ENCODE measurements around the gene RCE1.

RCE1 gene

GRCh38 chr11:66869567-66869870 lies 26.3 kb downstream of the RCE1 start:
- DNase-seq (ENCODE audit: low read depth), result no peak

DNA sequence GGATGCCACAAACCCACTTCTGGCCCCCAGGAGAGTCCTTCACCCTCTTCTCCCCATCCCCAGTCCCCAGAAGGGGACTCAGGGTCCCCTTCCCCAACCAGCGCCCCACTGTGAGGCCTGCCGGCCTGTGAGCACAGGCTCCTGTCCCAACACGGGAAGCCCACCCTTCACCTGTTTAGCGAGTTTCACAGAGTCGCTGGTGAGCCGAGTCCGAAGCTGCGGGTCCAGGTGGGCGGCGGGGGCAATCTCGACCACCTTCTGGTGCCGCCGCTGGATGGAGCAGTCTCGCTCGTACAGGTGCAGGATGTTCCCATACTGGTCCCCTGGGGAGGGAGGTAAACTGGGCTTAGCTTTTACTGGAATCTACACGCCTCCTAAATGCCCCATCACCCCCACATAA lies 26.9 kb downstream of the RCE1 start:
- DNase-seq (ENCODE audit: low read depth), result no peak

GRCh38 chr11:66870616-66871520 lies 27.6 kb downstream of the RCE1 start:
- DNase-seq (ENCODE audit: low read depth), result no peak

GRCh38 chr11:66871521-66871901 lies 28.3 kb downstream of the RCE1 start:
- no peak for DNase-seq (ENCODE audit: low read depth)

GRCh38 chr11:66874232-66874631 lies 31.0 kb downstream of the RCE1 start:
- no peak for DNase-seq (ENCODE audit: low read depth)

DNA sequence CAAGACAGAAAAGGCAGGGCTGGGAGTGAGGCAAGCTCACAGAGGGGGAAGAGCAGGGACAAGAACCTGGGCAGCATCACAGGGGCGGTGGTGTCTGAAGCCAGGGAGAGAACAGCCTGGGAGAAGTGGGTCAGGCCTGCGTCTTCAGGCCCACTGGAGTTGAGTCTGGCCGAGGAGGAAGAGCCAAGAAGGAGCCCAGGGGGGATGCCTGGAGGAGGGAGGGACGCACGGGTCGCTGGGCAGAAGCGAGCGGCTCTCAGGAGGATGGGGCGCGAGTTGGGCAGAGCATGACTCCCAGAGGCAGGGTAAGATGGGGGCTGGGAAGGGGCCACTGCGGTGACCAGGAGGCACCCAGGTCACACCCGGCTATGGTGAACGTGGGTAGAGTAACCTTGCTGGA lies 32.1 kb downstream of the RCE1 start:
- no peak for DNase-seq (ENCODE audit: low read depth)

DNA sequence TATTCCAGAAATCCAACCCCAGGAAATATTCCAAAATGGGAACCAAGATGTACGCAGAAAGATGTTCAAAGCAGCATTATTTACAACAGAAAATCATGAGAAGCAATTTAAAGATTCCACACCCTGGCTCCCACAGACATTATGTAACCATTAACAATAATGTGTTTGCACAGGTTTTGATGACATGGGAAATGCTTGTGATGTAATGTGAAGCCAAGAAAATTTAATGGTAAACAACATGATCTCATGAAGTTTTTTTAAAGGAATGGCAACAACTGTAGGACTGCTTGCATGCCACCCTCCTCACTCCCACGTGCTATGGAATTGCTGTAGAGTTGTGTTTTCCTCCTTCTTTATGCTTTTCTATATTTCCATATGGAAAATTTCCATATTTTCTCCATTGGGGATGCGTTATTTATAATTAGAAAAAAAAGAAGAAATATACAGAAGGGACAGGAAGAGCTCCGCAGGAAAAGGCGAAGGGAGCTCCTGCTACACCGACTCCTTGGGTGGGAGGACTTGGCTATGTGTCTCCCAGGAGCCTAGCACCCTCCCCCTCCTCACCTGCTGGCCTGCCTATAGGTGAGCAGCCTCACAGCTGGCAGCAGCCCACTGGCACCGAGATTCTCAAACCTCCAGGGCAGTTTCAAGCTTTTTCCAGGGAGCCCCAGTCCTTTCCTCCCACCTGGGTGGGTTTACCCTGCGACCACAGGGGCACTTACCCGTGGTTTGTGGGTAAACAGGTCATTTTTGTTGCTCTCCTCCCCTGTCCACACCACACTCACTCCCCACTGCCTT lies 34.5 kb downstream of the RCE1 start:
- no peak for DNase-seq (ENCODE audit: low read depth)

GRCh38 chr11:66878474-66878873 lies 35.2 kb downstream of the RCE1 start:
- no peak for DNase-seq (ENCODE audit: low read depth)

DNA sequence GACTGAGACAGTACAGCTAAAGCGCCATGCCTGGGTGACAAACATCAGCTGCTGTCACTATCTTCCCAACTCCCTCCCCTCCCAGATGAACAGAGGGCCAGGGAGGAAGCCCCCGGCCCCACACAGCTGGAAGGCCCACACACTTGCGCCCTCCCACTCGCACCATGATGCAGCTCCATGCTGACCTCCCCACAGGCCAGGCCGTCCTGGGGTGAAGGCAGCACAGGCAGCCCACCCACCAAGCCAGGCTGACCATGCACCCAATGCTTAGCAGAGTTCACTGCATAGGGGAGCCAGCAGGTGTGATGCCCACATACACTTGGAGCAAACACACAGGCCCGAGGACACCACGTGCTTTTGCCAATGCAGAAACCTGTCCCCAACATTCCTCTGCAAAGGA lies 35.8 kb downstream of the RCE1 start:
- no peak for DNase-seq (ENCODE audit: low read depth)

- DNase-seq (ENCODE audit: low read depth), result no peak
These were observed 36.3 kb downstream of the RCE1 start for GRCh38 chr11:66879583-66879982.

GRCh38 chr11:66879999-66880398 lies 36.8 kb downstream of the RCE1 start:
- no peak for DNase-seq (ENCODE audit: low read depth)

DNA sequence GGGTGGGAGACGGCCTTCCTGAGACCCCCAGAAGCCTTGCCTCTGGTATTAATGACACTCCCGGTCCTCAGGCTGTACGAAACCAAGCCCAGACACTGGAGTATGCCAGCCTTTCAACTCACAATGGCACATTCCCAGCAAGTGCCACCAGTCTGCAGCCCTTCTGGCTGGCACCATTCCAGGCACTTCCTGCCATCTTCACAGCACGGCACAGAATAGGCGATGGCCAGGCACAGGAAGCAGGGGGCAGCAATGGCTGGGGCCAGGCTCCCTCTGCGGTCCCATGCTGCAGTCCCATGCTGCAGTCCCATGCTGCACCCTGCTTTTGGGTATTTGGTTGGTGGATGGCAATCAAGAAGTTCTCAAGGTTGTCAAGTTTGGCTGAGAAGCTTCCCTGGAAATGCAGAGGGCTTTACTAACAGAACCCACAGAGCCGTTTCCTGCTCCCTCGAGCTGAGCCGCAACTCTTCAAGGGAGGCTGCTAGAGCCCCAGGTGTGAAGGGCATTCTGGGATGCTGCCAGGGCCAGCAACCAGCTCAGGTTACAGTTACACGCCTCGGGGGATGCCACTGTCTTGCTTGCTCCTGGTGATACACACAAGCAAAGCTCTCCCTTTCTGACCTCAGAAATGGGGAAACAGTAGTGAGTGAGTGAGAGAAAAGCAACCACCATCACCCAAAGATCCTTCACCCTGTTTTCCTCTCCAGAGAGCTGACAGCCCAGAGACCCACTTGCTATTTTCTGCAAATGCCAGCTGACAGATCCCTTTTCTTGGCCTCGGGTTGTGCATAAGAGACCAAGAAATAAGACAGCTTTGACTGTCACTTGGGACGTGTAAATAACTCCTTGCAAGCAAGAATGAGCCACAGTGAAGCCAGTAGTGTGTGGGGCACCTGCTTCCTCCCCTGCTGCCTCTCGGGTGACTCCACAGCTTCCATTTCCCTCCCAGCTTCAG lies 37.5 kb downstream of the RCE1 start:
- DNase-seq (ENCODE audit: low read depth), result no peak

- DNase-seq (ENCODE audit: low read depth), result no peak
These were observed 38.2 kb downstream of the RCE1 start for GRCh38 chr11:66881451-66881835.

GRCh38 chr11:66881927-66882452 lies 38.7 kb downstream of the RCE1 start:
- no peak for DNase-seq (ENCODE audit: low read depth)

- DNase-seq (ENCODE audit: low read depth), result no peak
These were observed 39.3 kb downstream of the RCE1 start for GRCh38 chr11:66882561-66883015.

DNA sequence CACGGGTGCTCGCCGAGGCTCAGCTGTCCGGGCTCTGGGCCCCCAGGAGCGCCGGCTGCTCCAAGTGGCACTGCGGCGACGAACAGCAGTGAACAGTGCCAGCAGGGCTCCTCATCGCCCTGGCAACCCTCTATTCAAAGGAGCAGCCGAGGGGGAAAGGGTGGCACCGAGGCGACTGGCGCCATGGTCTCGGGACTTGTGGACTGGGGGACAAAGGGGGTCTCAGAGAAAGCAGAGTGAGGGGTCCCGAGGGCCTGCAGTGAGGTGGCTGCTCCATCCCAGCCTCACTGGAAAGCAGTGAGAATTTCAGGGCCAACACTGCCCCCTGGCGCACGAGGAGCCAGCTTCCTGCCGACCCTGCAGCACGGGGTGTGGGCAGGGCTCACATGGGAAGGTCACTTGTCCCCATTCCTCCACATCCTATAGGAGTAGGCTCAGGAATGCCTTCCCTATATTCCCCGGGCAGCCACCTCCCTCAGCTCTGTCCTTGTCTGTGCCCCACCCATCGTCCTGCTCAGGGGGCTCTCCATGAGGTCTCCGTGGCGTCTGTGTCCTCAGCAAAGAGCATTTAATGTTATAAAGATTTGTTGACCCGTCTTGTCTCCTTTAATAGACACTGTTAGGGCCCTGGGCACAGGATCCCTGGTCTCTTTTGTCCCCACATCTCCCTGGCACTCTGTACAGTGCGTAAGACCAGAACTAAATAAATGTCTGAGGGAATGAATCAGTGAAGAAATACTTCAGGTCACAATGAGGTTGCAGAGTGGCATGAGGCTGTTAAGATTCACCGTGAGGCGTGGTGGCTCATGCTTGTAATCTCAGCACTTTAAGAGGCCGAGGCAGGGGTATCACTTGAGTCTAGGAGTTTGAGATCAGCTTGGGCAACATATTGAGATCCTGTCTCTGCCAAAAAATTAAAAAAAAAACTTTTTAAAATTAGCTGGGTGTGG lies 40.0 kb downstream of the RCE1 start:
- DNase-seq (ENCODE audit: low read depth), result peak; percentile 24

- no peak for DNase-seq (ENCODE audit: low read depth)
These were observed 41.2 kb downstream of the RCE1 start for GRCh38 chr11:66884443-66884842.

DNA sequence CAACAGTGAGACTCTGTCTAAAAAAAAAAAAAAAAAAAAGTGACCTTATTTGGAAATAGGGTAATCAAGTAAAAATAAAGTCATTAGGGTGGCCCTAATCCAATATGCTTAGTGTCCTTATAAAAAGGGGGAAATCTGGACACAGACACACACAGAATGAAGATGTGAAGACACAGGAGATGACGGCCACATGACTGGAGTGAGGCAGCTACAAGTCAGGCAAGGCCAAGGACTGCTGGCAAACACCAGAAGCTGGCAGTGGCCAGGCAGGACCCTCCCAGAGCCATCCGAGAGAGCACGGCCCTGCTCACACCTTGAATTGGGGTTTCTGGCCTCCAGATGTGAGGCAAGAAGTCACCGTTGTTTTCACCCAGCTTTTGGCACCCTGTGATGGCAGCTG lies 42.2 kb downstream of the RCE1 start:
- no peak for DNase-seq (ENCODE audit: low read depth)

DNA sequence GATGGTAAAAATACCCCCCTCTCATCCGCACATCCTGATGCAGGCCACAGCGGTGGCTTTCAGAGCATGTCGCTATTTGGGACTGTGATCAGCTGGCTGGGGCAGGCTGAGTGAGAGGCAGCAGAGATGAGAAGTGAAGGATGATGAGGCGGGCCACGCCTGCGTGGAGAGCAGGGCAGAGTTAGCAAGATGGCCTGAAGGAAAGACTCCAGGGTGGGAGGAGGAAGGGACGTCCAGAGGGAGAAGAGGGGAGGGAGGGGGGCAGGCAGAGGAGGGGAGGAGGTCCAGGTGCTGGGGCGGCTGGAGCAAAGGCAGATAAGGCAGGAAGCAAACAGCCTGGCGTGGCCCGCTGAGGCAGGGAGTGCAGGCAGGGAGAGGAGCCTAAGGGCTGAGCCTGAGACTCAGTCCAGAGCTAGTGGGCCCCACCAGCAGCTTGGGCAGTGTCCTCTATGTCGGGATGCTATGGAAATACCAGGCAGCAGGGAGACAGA lies 42.8 kb downstream of the RCE1 start:
- no peak for DNase-seq (ENCODE audit: low read depth)

DNA sequence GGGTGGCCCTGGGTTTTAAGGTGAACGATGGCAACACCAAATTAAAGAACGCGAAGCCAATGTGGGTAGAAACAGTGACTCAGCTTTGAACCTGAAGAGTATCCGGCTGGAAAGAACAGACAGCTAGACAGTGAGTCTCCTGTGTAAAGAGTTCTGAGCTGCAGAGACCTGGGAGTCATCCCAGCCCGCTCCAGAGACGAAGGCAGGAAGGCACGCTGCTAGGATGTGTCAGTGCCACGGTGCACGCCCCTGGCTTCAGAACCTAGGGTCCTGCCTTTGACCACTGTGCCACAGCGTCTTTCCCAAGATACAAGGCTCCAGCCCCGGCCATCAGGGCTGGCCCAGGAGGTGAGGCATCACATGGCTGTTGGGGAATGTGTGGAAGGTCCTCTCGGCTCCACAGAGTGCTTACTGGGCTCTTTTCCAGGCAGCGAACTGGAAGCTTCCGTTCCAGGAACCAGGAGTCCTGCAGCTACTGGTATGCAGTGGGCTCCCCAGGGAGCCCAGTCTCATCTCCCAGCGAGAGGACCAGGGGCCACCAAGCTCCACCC lies 43.5 kb downstream of the RCE1 start:
- no peak for DNase-seq (ENCODE audit: low read depth)
